ENCODE results near the gene KCNAB1.

DNA sequence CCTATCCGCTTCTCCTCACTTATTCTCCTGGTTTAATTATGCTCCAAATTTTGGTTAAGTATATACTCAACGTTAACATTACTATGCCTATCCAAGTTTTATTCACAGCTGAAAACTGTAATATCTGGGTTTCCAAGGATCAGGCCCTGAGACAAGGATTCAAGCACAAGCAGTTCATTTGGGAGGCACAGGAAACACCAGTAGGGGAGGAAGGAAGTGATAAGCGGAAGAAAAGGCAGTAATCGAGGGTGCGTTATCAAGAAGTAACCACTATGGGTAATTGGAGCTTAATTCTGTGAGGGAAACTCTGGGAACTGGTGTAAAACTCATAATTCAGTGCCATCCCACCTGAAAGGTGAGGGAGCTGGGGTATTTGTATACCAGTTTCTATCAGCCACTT is 120.3 kb downstream of the KCNAB1 start:
- TF ChIP-seq ARNTL (CRISPR knock-in tag; IDR thresholded peaks at IDR 0.05; ENCODE audit: borderline replicate concordance, low read depth) (no peak), RARB (CRISPR knock-in tag; IDR thresholded peaks at IDR 0.05) (no peak), ZC3H10 (CRISPR knock-in tag; IDR thresholded peaks at IDR 0.05) (no peak), ZFP3 (CRISPR knock-in tag; IDR thresholded peaks at IDR 0.05) (no peak), ZNF8 (CRISPR knock-in tag; IDR thresholded peaks at IDR 0.05) (no peak), PPARA (CRISPR knock-in tag; IDR thresholded peaks at IDR 0.05; ENCODE audit: borderline replicate concordance) (no peak), ZFP30 (CRISPR knock-in tag; IDR thresholded peaks at IDR 0.05) (no peak), CSDC2 (CRISPR knock-in tag; IDR thresholded peaks at IDR 0.05) (no peak)
- TF ChIP-seq, protein P1, sequence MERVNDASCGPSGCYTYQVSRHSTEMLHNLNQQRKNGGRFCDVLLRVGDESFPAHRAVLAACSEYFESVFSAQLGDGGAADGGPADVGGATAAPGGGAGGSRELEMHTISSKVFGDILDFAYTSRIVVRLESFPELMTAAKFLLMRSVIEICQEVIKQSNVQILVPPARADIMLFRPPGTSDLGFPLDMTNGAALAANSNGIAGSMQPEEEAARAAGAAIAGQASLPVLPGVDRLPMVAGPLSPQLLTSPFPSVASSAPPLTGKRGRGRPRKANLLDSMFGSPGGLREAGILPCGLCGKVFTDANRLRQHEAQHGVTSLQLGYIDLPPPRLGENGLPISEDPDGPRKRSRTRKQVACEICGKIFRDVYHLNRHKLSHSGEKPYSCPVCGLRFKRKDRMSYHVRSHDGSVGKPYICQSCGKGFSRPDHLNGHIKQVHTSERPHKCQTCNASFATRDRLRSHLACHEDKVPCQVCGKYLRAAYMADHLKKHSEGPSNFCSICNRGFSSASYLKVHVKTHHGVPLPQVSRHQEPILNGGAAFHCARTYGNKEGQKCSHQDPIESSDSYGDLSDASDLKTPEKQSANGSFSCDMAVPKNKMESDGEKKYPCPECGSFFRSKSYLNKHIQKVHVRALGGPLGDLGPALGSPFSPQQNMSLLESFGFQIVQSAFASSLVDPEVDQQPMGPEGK (CRISPR knock-in tag; IDR thresholded peaks at IDR 0.05; ENCODE audit: borderline replicate concordance) = no peak
- TF ChIP-seq, protein P2, sequence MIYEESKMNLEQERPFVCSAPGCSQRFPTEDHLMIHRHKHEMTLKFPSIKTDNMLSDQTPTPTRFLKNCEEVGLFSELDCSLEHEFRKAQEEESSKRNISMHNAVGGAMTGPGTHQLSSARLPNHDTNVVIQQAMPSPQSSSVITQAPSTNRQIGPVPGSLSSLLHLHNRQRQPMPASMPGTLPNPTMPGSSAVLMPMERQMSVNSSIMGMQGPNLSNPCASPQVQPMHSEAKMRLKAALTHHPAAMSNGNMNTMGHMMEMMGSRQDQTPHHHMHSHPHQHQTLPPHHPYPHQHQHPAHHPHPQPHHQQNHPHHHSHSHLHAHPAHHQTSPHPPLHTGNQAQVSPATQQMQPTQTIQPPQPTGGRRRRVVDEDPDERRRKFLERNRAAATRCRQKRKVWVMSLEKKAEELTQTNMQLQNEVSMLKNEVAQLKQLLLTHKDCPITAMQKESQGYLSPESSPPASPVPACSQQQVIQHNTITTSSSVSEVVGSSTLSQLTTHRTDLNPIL (CRISPR knock-in tag; IDR thresholded peaks at IDR 0.05; ENCODE audit: low read depth) = no peak
